HS-27A (cell line): Measurements from ENCODE around the gene CYLD.

Experiments used
- DNase-seq: peaks from one replicate; pipeline ENCODE4 v3.0.0-alpha.2; 2012; ENCODE audit warnings: low read depth, missing footprints

CYLD gene

GRCh38 chr16:50711862-50712559, 29.9 kb upstream of the CYLD start:
- no peak for DNase-seq

- no peak for DNase-seq
These were observed 29.4 kb upstream of the CYLD start for GRCh38 chr16:50712560-50712898.

GRCh38 chr16:50712956-50713355, 28.9 kb upstream of the CYLD start:
- DNase-seq, result no peak

- no peak for DNase-seq
These were observed 24.8 kb upstream of the CYLD start for GRCh38 chr16:50717091-50717490.

GRCh38 chr16:50717494-50717893, 24.4 kb upstream of the CYLD start:
- DNase-seq, result no peak

- no peak for DNase-seq
These were observed 23.7 kb upstream of the CYLD start for GRCh38 chr16:50718061-50718760.

GRCh38 chr16:50718761-50719400, 23.0 kb upstream of the CYLD start:
- no peak for DNase-seq

- DNase-seq, result no peak
These were observed 22.2 kb upstream of the CYLD start for GRCh38 chr16:50719401-50720337.

GRCh38 chr16:50721549-50722404, 20.1 kb upstream of the CYLD start:
- DNase-seq, result no peak

GRCh38 chr16:50722405-50722737, 19.5 kb upstream of the CYLD start:
- no peak for DNase-seq

- DNase-seq, result no peak
These were observed 18.9 kb upstream of the CYLD start for GRCh38 chr16:50722960-50723359.

- no peak for DNase-seq
These were observed 17.6 kb upstream of the CYLD start for GRCh38 chr16:50724306-50724705.

GRCh38 chr16:50731130-50731988, 10.5 kb upstream of the CYLD start:
- no peak for DNase-seq

GRCh38 chr16:50731989-50732832, 9.7 kb upstream of the CYLD start:
- no peak for DNase-seq

- no peak for DNase-seq
These were observed 8.4 kb upstream of the CYLD start for GRCh38 chr16:50733468-50733867.

- no peak for DNase-seq
These were observed 6.2 kb upstream of the CYLD start for GRCh38 chr16:50735629-50736122.

GRCh38 chr16:50736448-50736847, 5.4 kb upstream of the CYLD start:
- no peak for DNase-seq

- no peak for DNase-seq
These were observed 4.4 kb upstream of the CYLD start for GRCh38 chr16:50737420-50737959.

GRCh38 chr16:50739031-50739430, 2.9 kb upstream of the CYLD start:
- no peak for DNase-seq
